ENCODE data around the gene SCGB2B2.

The SCGB2B2 gene

DNA sequence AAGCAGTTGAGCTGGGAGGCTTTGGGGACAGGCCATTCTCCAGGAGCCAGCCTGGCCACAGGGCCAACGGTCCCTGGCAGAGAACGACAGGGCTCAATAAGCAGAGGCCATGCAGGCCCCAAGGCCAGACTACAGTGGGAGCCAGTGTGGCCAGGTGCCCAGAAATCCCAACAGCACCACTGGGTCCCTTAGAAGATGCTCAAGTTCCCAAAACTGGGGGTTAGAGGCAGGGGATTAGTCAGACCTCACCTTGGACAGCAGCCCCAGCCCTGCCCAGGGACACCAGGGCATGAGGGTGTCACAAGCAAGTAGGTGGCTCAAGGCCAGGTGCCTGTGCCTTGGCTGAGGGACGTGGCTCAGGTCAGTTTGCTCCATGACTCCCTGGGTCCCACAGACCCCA lies 12.8 kb downstream of the SCGB2B2 start:
- CTCF ChIA-PET: interaction anchor here (1.5 to 3.8 kb wide), 4 partner anchors 10 to 81 kb away, joined by 5 to 64 read pairs (median 28); no protein-coding TSS in a partner anchor
- no peaks in the 10 kb centered on the region; the same call in 1 of the 2 replicates for H3K4me1 ChIP-seq (ENCODE audit: control insufficient read depth, insufficient read depth, low read length)
- H3K9me3 ChIP-seq (ENCODE audit: control insufficient read depth, insufficient read depth, low read depth, low read length): no peaks in the 10 kb centered on the region
- H3K36me3 ChIP-seq (ENCODE audit: control insufficient read depth in 2 of 2, insufficient read depth in 1 of 2, low read length in 2 of 2): no peaks in the 10 kb centered on the region; a peak in 1 of 3 replicates
- H3K4me3 ChIP-seq (ENCODE audit: low read depth, low read length): no peak overlapping the region
- POLR2A ChIA-PET: no interaction called here
- H3K27ac ChIP-seq (ENCODE audit: extremely low read depth, low read depth, low read length): no peak overlapping the region
- TF ChIP-seq ZNF155 (tag by site-specific recombination; IDR thresholded peaks at IDR 0.05) (no peak), ZBTB7A (tag by site-specific recombination; IDR thresholded peaks at IDR 0.05; ENCODE audit: low read depth) (no peak), ZNF311 (tag by site-specific recombination; IDR thresholded peaks at IDR 0.05; ENCODE audit: borderline replicate concordance) (no peak), ZFP37 (tag by site-specific recombination; IDR thresholded peaks at IDR 0.05) (no peak)
- TF ChIP-seq, protein P1, sequence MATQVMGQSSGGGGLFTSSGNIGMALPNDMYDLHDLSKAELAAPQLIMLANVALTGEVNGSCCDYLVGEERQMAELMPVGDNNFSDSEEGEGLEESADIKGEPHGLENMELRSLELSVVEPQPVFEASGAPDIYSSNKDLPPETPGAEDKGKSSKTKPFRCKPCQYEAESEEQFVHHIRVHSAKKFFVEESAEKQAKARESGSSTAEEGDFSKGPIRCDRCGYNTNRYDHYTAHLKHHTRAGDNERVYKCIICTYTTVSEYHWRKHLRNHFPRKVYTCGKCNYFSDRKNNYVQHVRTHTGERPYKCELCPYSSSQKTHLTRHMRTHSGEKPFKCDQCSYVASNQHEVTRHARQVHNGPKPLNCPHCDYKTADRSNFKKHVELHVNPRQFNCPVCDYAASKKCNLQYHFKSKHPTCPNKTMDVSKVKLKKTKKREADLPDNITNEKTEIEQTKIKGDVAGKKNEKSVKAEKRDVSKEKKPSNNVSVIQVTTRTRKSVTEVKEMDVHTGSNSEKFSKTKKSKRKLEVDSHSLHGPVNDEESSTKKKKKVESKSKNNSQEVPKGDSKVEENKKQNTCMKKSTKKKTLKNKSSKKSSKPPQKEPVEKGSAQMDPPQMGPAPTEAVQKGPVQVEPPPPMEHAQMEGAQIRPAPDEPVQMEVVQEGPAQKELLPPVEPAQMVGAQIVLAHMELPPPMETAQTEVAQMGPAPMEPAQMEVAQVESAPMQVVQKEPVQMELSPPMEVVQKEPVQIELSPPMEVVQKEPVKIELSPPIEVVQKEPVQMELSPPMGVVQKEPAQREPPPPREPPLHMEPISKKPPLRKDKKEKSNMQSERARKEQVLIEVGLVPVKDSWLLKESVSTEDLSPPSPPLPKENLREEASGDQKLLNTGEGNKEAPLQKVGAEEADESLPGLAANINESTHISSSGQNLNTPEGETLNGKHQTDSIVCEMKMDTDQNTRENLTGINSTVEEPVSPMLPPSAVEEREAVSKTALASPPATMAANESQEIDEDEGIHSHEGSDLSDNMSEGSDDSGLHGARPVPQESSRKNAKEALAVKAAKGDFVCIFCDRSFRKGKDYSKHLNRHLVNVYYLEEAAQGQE (tag by site-specific recombination; IDR thresholded peaks at IDR 0.05): peak; percentile 91
- TF ChIP-seq, protein P2, sequence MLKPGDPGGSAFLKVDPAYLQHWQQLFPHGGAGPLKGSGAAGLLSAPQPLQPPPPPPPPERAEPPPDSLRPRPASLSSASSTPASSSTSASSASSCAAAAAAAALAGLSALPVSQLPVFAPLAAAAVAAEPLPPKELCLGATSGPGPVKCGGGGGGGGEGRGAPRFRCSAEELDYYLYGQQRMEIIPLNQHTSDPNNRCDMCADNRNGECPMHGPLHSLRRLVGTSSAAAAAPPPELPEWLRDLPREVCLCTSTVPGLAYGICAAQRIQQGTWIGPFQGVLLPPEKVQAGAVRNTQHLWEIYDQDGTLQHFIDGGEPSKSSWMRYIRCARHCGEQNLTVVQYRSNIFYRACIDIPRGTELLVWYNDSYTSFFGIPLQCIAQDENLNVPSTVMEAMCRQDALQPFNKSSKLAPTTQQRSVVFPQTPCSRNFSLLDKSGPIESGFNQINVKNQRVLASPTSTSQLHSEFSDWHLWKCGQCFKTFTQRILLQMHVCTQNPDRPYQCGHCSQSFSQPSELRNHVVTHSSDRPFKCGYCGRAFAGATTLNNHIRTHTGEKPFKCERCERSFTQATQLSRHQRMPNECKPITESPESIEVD (tag by site-specific recombination; IDR thresholded peaks at IDR 0.05): no peak

DNA sequence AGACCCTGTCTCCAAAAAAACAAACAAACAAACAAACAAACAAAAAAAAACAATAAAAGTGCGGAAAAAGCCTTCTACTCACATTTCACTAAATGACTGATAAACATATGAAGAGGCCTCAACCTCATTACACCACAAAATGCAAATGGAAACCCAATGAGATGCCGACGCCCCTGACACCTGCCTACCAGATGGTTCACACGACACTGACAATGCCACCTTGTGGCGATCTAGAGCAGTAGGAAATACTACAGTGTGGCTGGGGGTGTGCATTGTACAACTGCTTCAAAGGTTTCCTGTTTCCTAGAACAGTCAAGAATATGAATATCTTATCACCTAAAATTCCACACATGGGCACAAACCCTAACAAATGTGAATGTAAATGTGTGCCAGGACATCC lies 14.0 kb downstream of the SCGB2B2 start:
- POLR2A ChIA-PET: no interaction called here
- TF ChIP-seq, protein P3, sequence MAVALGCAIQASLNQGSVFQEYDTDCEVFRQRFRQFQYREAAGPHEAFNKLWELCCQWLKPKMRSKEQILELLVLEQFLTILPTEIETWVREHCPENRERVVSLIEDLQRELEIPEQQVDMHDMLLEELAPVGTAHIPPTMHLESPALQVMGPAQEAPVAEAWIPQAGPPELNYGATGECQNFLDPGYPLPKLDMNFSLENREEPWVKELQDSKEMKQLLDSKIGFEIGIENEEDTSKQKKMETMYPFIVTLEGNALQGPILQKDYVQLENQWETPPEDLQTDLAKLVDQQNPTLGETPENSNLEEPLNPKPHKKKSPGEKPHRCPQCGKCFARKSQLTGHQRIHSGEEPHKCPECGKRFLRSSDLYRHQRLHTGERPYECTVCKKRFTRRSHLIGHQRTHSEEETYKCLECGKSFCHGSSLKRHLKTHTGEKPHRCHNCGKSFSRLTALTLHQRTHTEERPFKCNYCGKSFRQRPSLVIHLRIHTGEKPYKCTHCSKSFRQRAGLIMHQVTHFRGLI (tag by site-specific recombination; IDR thresholded peaks at IDR 0.05): no peak
- TF ChIP-seq KLF9 (tag by site-specific recombination; IDR thresholded peaks at IDR 0.05; ENCODE audit: low read depth): 0 out of 2 replicates have a peak, but pooled peaks have one; percentile 26
- TF ChIP-seq, protein P4, sequence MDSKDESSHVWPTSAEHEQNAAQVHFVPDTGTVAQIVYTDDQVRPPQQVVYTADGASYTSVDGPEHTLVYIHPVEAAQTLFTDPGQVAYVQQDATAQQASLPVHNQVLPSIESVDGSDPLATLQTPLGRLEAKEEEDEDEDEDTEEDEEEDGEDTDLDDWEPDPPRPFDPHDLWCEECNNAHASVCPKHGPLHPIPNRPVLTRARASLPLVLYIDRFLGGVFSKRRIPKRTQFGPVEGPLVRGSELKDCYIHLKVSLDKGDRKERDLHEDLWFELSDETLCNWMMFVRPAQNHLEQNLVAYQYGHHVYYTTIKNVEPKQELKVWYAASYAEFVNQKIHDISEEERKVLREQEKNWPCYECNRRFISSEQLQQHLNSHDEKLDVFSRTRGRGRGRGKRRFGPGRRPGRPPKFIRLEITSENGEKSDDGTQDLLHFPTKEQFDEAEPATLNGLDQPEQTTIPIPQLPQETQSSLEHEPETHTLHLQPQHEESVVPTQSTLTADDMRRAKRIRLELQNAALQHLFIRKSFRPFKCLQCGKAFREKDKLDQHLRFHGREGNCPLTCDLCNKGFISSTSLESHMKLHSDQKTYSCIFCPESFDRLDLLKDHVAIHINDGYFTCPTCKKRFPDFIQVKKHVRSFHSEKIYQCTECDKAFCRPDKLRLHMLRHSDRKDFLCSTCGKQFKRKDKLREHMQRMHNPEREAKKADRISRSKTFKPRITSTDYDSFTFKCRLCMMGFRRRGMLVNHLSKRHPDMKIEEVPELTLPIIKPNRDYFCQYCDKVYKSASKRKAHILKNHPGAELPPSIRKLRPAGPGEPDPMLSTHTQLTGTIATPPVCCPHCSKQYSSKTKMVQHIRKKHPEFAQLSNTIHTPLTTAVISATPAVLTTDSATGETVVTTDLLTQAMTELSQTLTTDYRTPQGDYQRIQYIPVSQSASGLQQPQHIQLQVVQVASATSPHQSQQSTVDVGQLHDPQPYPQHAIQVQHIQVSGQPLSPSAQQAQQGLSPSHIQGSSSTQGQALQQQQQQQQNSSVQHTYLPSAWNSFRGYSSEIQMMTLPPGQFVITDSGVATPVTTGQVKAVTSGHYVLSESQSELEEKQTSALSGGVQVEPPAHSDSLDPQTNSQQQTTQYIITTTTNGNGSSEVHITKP (tag by site-specific recombination; IDR thresholded peaks at IDR 0.05): peak; percentile 32; the same call in 1 of the 2 replicates
- TF ChIP-seq ZNF610 (tag by site-specific recombination; IDR thresholded peaks at IDR 0.05; ENCODE audit: borderline replicate concordance): no peak
- TF ChIP-seq, protein P5, sequence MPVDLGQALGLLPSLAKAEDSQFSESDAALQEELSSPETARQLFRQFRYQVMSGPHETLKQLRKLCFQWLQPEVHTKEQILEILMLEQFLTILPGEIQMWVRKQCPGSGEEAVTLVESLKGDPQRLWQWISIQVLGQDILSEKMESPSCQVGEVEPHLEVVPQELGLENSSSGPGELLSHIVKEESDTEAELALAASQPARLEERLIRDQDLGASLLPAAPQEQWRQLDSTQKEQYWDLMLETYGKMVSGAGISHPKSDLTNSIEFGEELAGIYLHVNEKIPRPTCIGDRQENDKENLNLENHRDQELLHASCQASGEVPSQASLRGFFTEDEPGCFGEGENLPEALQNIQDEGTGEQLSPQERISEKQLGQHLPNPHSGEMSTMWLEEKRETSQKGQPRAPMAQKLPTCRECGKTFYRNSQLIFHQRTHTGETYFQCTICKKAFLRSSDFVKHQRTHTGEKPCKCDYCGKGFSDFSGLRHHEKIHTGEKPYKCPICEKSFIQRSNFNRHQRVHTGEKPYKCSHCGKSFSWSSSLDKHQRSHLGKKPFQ (tag by site-specific recombination; IDR thresholded peaks at IDR 0.05): 0 out of 2 replicates have a peak, but pooled peaks have one; percentile 11
- TF ChIP-seq REPIN1 (tag by site-specific recombination; IDR thresholded peaks at IDR 0.05; ENCODE audit: low read depth): 0 out of 2 replicates have a peak, but pooled peaks have one; percentile 48
- TF ChIP-seq, protein P6, sequence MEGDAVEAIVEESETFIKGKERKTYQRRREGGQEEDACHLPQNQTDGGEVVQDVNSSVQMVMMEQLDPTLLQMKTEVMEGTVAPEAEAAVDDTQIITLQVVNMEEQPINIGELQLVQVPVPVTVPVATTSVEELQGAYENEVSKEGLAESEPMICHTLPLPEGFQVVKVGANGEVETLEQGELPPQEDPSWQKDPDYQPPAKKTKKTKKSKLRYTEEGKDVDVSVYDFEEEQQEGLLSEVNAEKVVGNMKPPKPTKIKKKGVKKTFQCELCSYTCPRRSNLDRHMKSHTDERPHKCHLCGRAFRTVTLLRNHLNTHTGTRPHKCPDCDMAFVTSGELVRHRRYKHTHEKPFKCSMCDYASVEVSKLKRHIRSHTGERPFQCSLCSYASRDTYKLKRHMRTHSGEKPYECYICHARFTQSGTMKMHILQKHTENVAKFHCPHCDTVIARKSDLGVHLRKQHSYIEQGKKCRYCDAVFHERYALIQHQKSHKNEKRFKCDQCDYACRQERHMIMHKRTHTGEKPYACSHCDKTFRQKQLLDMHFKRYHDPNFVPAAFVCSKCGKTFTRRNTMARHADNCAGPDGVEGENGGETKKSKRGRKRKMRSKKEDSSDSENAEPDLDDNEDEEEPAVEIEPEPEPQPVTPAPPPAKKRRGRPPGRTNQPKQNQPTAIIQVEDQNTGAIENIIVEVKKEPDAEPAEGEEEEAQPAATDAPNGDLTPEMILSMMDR (tag by site-specific recombination; IDR thresholded peaks at IDR 0.05): peak; percentile 47; the same call in 1 of the 2 replicates
- TF ChIP-seq, protein P7, sequence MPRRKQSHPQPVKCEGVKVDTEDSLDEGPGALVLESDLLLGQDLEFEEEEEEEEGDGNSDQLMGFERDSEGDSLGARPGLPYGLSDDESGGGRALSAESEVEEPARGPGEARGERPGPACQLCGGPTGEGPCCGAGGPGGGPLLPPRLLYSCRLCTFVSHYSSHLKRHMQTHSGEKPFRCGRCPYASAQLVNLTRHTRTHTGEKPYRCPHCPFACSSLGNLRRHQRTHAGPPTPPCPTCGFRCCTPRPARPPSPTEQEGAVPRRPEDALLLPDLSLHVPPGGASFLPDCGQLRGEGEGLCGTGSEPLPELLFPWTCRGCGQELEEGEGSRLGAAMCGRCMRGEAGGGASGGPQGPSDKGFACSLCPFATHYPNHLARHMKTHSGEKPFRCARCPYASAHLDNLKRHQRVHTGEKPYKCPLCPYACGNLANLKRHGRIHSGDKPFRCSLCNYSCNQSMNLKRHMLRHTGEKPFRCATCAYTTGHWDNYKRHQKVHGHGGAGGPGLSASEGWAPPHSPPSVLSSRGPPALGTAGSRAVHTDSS (tag by site-specific recombination; IDR thresholded peaks at IDR 0.05): no peak
- TF ChIP-seq, protein P8, sequence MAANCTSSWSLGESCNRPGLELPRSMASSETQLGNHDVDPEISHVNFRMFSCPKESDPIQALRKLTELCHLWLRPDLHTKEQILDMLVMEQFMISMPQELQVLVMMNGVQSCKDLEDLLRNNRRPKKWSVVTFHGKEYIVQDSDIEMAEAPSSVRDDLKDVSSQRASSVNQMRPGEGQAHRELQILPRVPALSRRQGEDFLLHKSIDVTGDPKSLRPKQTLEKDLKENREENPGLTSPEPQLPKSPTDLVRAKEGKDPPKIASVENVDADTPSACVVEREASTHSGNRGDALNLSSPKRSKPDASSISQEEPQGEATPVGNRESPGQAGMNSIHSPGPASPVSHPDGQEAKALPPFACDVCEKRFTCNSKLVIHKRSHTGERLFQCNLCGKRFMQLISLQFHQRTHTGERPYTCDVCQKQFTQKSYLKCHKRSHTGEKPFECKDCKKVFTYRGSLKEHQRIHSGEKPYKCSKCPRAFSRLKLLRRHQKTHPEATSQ (tag by site-specific recombination; IDR thresholded peaks at IDR 0.05): 0 out of 2 replicates have a peak, but pooled peaks have one; percentile 33

More for the DNA sequence above, 14.0 kb downstream of the SCGB2B2 start:
- Histone ChIP-seq H3K27ac (ENCODE audit: extremely low read depth, low read depth, low read length) (no peak overlapping the region), H3K9me3 (ENCODE audit: control insufficient read depth, insufficient read depth, low read depth, low read length) (no peaks in the 10 kb centered on the region), H3K4me3 (ENCODE audit: low read depth, low read length) (no peak overlapping the region), H3K4me1 (ENCODE audit: control insufficient read depth, insufficient read depth, low read length) (no peaks in the 10 kb centered on the region; the same call in 1 of the 2 replicates), H3K36me3 (ENCODE audit: control insufficient read depth in 2 of 2, insufficient read depth in 1 of 2, low read length in 2 of 2) (no peaks in the 10 kb centered on the region; a peak in 1 of 3 replicates)
- CTCF ChIA-PET: interaction anchor here (0.6 to 3.8 kb wide), 17 partner anchors 9 to 1464 kb away, joined by 3 to 64 read pairs (median 5); no protein-coding TSS in a partner anchor

Measured in HEK293 (cell line).